Small intestine (tissue), 7 donors: ENCODE measurements around the gene CDH5. TPM values are rescaled to one million over a fixed set of nuclear protein-coding genes. Genes with fewer than 3 reads are reported as not detected.
"Not testable (repeated sequence)": the region's sequence is repeated elsewhere in the genome, so short reads cannot be mapped to it uniquely, and the experiment has no call there.

Experiments
- DNase-seq, 2 donors: peaks; one replicate each; pipeline versions ENCODE4 v3.0.0 to v3.0.0-alpha.2; 2013
- FAIRE-seq: peaks from 2 replicates; lab custom pipeline; 2012; peaks lifted over from hg19 to GRCh38; lab: Jason Lieb, UNC
- H3K27ac ChIP-seq, 3 donors: one replicate each; pipeline ENCODE4 v1.5.1; 2013; ENCODE audit warnings: low read length in 2 of 3, mild to moderate bottlenecking in 2 of 3, control low read depth in 1 of 3, inconsistent platforms in 1 of 3, low read depth in 1 of 3, moderate library complexity in 1 of 3
- H3K27me3 ChIP-seq, 3 donors: one replicate each; pipeline ENCODE4 v1.6.1; 2013; ENCODE audit warnings: low read length in 3 of 3, inconsistent platforms in 1 of 3; ENCODE audit not compliant: control insufficient read depth in 3 of 3, insufficient read depth in 3 of 3
- H3K36me3 ChIP-seq, 3 donors: one replicate each; pipeline ENCODE4 v1.6.1; 2013; ENCODE audit warnings: low read length in 3 of 3, inconsistent platforms in 1 of 3, low read depth in 1 of 3, mild to moderate bottlenecking in 1 of 3, moderate library complexity in 1 of 3; ENCODE audit not compliant: control insufficient read depth in 3 of 3, insufficient read depth in 2 of 3
- H3K4me1 ChIP-seq, 3 donors: one replicate each; pipeline ENCODE4 v1.6.1; 2013; ENCODE audit warnings: low read length in 2 of 3, inconsistent platforms in 1 of 3, low read depth in 1 of 3, mild to moderate bottlenecking in 1 of 3, moderate library complexity in 1 of 3; ENCODE audit not compliant: control insufficient read depth in 3 of 3, insufficient read depth in 2 of 3
- H3K4me3 ChIP-seq, 3 donors: one replicate each; pipeline ENCODE4 v1.5.1; 2013; ENCODE audit warnings: low read length in 3 of 3, control low read depth in 1 of 3, inconsistent platforms in 1 of 3, low read depth in 1 of 3, mild to moderate bottlenecking in 1 of 3, moderate library complexity in 1 of 3
- H3K9me3 ChIP-seq, 2 donors: one replicate each; pipeline ENCODE4 v1.6.1; 2013; ENCODE audit warnings: low read depth in 1 of 2, low read length in 1 of 2; ENCODE audit not compliant: control insufficient read depth in 2 of 2, insufficient read depth in 1 of 2
- WGBS, 3 donors: extraction: QIAGEN DNeasy Blood & Tissue Kit; methylation state at CpG; one replicate each; pipeline ENCODE4 v1.1.7; 2013; 5-methylcytosine and 5-hydroxymethylcytosine counted together
- polyA plus RNA-seq, 4 donors: library from polyadenylated mRNA; stranded (reverse) in 3 of 4; unstranded in 1 of 4; fragments of 200-250 nt in 3 of 4; fragments of 120-200 nt in 1 of 4; gene quantifications; one replicate each; pipeline versions ENCODE4 v1.2.1 to v1.2.3, GENCODE V29; 2013
- donor health status: healthy with polysubstance abuse.
- donor health status: control.
- donor health status: control.
- donor health status: Bipolar disorder and iron deficiency.
- donor health status: healthy.

Gene CDH5
- polyA plus RNA-seq, 4 donors, result 0.45 to 28.8 (median 7.6) TPM

DNA sequence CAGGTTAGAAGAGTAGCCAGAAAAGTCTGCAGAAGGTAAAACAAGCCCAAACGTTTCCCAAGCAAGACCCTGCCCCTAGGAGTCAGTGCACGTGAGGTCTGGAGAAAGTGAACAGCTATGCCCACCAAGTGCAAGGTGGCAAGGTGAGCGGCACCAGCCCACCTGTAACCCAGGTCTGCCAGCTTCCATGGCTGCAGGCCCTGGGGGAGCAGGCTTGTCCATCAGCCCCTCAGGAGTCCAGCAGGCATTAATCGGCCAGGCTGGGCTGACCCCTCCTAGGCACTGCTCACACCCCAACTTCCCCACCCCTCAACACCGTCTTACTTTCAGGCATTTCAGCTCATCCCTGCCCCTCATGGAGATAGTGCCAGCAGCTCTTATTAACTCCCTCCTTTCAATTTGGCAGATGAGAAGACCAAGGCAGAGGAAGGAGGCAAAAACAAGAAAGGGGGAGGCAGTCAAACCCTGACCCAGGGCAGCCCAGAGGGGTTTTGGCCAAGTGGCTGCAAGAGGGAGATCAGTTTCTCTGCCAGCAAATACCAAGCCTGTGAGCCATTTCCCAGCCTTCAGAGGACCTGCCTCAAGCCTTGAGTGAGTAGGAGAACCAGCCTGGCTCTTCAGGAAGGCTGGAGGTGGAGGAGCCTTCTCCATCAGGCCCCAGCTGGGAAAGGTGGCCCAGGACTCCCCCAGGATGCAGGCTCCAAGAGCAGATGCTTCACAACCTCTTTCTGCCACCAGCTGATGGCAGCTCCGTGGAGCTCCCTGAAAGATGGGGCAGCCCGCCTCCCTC is 75.3 kb downstream of the CDH5 start:
- H3K4me1 ChIP-seq, result no peaks in the 10 kb centered on the region
- 60 to 77% (median 68%) methylated on average over 7 of the region's 7 CpGs for WGBS, 3 donors
- H3K4me3 ChIP-seq, result no peak overlapping the region
- DNase-seq (no peak), FAIRE-seq (no peak)
- H3K9me3 ChIP-seq, result peaks cover 0 to 2% of the 10 kb centered on the region in 2 donors
- H3K36me3 ChIP-seq, result no peaks in the 10 kb centered on the region
- no peak overlapping the region for H3K27ac ChIP-seq
- peaks cover 0 to 9% (median 6%) of the 10 kb centered on the region in 3 donors for H3K27me3 ChIP-seq

DNA sequence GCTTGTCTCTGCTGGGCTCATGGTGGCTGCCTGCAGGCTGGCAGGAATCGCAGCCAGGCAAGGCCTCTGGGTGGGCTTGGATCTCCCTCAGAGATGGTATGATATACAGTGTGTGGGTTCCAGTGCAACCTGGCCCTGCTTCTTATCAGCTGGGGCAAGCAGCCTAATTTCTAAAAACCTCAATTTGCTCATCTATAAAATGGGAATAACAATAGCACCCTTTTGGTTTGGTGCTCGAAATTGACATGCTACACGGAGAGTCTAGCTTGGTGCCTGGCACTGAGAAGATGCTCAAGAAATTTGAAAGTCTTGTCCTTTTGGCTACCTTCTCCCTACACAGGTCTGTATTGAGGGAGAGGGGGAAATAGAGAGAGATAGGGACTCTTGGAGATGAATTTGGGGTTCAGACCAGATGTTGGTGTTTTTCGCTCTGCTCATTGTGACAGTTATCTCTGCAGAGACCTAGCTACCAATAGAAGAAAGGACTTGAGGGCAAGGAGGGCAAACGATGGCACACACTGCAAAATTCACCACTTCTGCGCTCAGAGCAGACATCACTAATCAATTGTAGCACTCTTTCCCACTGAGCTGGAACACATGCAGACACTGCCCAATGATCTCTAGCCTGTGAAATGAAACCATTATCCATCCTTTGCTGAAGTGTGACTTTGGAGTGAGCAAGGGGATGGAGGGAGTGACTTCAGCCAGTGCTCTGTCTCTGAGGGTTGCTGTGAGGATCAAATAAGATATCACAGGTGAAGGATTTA is 76.2 kb downstream of the CDH5 start:
- Histone ChIP-seq H3K36me3 (no peaks in the 10 kb centered on the region), H3K27ac (no peak overlapping the region), H3K9me3 (peaks cover 0 to 2% of the 10 kb centered on the region in 2 donors), H3K27me3 (peaks cover 0 to 9% (median 6%) of the 10 kb centered on the region in 3 donors), H3K4me3 (no peak overlapping the region), H3K4me1 (no peaks in the 10 kb centered on the region)
- WGBS, 3 donors, result 72 to 73% (median 72%) methylated on average over 6 of the region's 6 CpGs
- FAIRE-seq, result no peak
- DNase-seq, result no peak

- Histone ChIP-seq H3K27ac (no peak overlapping the region), H3K27me3 (peaks cover 0 to 9% (median 6%) of the 10 kb centered on the region in 3 donors), H3K4me1 (no peaks in the 10 kb centered on the region), H3K36me3 (no peaks in the 10 kb centered on the region), H3K9me3 (peaks cover 0 to 2% of the 10 kb centered on the region in 2 donors), H3K4me3 (no peak overlapping the region)
- no peak for DNase-seq
- 72 to 85% (median 81%) methylated on average over 3 of the region's 3 CpGs for WGBS, 3 donors
- FAIRE-seq, result no peak
Observed at GRCh38 chr16:66443269-66443652, 76.8 kb downstream of the CDH5 start.

- H3K4me3 ChIP-seq, result no peak overlapping the region
- peaks cover 0 to 2% of the 10 kb centered on the region in 2 donors for H3K9me3 ChIP-seq
- FAIRE-seq (no peak), DNase-seq (no peak)
- H3K27me3 ChIP-seq, result peaks cover 0 to 9% (median 6%) of the 10 kb centered on the region in 3 donors
- H3K4me1 ChIP-seq, result no peaks in the 10 kb centered on the region
- no peak overlapping the region for H3K27ac ChIP-seq
- no peaks in the 10 kb centered on the region for H3K36me3 ChIP-seq
- WGBS, 3 donors, result 33 to 52% (median 42%) methylated on average over 3 of the region's 3 CpGs
Observed at GRCh38 chr16:66444049-66444481, 77.6 kb downstream of the CDH5 start.

DNA sequence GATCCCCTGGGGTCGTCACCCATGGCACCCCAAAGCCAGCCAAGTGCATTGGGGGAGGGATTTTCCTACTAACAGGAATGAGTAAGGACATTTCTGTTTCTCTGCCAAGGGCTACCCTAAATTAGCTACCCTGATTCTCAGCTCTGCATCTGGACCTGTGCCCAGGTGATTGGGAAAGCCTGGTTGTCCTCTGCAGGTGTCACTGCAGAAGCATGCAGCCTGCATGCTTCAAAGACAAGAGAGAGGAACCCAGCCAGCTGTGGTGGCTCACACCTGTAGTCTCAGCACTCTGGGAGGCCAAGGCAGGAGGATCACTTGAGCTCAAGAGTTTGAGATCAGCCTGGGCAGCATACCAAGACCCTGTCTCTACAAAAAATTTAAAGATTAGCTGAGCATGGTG is 80.2 kb downstream of the CDH5 start:
- Histone ChIP-seq H3K36me3 (no peaks in the 10 kb centered on the region), H3K27me3 (peaks cover 0 to 6% (median 6%) of the 10 kb centered on the region in 3 donors), H3K4me1 (no peaks in the 10 kb centered on the region), H3K27ac (no peak overlapping the region), H3K9me3 (peaks cover 0 to 2% of the 10 kb centered on the region in 2 donors), H3K4me3 (no peak overlapping the region)
- DNase-seq (no peak), FAIRE-seq (no peak)
- 44 to 66% (median 46%) methylated on average over 1 of the region's 1 CpG for whole genome bisulfite sequencing, 3 donors

GRCh38 chr16:66447491-66447890 is 81.0 kb downstream of the CDH5 start:
- Histone ChIP-seq H3K36me3 (no peaks in the 10 kb centered on the region), H3K9me3 (peaks cover 0 to 2% of the 10 kb centered on the region in 2 donors), H3K4me1 (no peaks in the 10 kb centered on the region), H3K27me3 (peaks cover 0 to 5% (median 3%) of the 10 kb centered on the region in 3 donors), H3K27ac (no peak overlapping the region), H3K4me3 (no peak overlapping the region)
- DNase-seq, result no peak
- FAIRE-seq, result no peak

GRCh38 chr16:66451548-66451947 is 85.1 kb downstream of the CDH5 start:
- 74 to 86% (median 84%) methylated on average over 3 of the region's 3 CpGs for WGBS, 3 donors
- Histone ChIP-seq H3K27me3 (peaks cover 0 to 3% (median 0%) of the 10 kb centered on the region in 3 donors), H3K36me3 (no peaks in the 10 kb centered on the region), H3K9me3 (no peaks in the 10 kb centered on the region), H3K4me1 (no peaks in the 10 kb centered on the region), H3K27ac (no peak overlapping the region), H3K4me3 (no peak overlapping the region)
- no peak for FAIRE-seq
- DNase-seq, result no peak

DNA sequence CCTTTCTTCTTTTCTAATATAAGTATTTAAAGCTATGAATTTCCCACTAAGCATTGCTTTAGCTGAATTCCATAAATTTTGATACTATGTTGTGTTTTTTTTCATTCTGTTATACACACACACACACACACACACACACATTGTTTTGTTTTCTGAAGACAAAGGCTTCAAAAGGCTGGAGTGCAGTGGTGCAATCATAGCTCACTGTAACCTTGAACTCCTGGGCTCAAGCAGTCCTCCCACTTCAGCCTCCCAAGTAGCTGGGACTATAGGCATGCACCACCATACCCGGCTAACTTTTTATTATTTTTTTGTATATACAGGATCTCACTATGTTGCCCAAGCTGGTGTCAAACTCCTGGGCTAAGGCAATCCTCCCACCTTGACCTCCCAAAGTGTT is 86.7 kb downstream of the CDH5 start:
- not testable (repeated sequence) for H3K36me3 ChIP-seq, H3K9me3 ChIP-seq, H3K4me1 ChIP-seq, DNase-seq, H3K4me3 ChIP-seq, H3K27me3 ChIP-seq, H3K27ac ChIP-seq, FAIRE-seq
- 78 to 100% (median 88%) methylated on average over 1 of the region's 1 CpG for WGBS, 3 donors
